NCI-H526 treated with DMSO at 0.1 percent for 48 hours (cell line): ENCODE measurements around the gene C11orf91.
A peak's percentile ranks its signal among the peaks of the same experiment; 100 is the strongest.
"Not testable (repeated sequence)": the region's sequence is repeated elsewhere in the genome, so short reads cannot be mapped to it uniquely, and the experiment has no call there.

Source experiments
- DNase-seq: peaks from one replicate; lab custom pipeline; 2025; lab: John Stamatoyannopoulos, UW

The C11orf91 gene

GRCh38 chr11:33696411-33696810 is 4.2 kb downstream of the C11orf91 start:
- no peak for DNase-seq

GRCh38 chr11:33695051-33695566 is 5.5 kb downstream of the C11orf91 start:
- DNase-seq, result no peak

GRCh38 chr11:33694346-33695050 is 6.1 kb downstream of the C11orf91 start:
- no peak for DNase-seq

- no peak for DNase-seq
These were observed 8.1 kb downstream of the C11orf91 start for GRCh38 chr11:33692541-33692940.

- no peak for DNase-seq
These were observed 8.6 kb downstream of the C11orf91 start for GRCh38 chr11:33692013-33692504.

- no peak for DNase-seq
These were observed 9.4 kb downstream of the C11orf91 start for GRCh38 chr11:33691066-33691864.

GRCh38 chr11:33690290-33691065 is 10.1 kb downstream of the C11orf91 start:
- DNase-seq, result no peak

GRCh38 chr11:33689501-33689900 is 11.1 kb downstream of the C11orf91 start:
- DNase-seq, result no peak

- no peak for DNase-seq
These were observed 11.5 kb downstream of the C11orf91 start for GRCh38 chr11:33689085-33689484.

- DNase-seq, result peak; percentile 79
These were observed 12.7 kb downstream of the C11orf91 start for GRCh38 chr11:33687733-33688479.

GRCh38 chr11:33685082-33685481 is 15.5 kb downstream of the C11orf91 start:
- DNase-seq, result no peak

GRCh38 chr11:33684003-33684706 is 16.5 kb downstream of the C11orf91 start:
- DNase-seq, result no peak

GRCh38 chr11:33682446-33682845 is 18.2 kb downstream of the C11orf91 start:
- DNase-seq, result peak; percentile 14

- DNase-seq, result no peak
These were observed 18.6 kb downstream of the C11orf91 start for GRCh38 chr11:33682019-33682418.

- DNase-seq, result not testable (repeated sequence)
These were observed 22.0 kb downstream of the C11orf91 start for GRCh38 chr11:33678616-33679015.

GRCh38 chr11:33674035-33674814 is 26.4 kb downstream of the C11orf91 start:
- DNase-seq, result no peak

GRCh38 chr11:33672273-33672672 is 28.4 kb downstream of the C11orf91 start:
- no peak for DNase-seq

- peak; percentile 81 for DNase-seq
These were observed 30.2 kb downstream of the C11orf91 start for GRCh38 chr11:33670250-33671011.

GRCh38 chr11:33669598-33670249 is 30.9 kb downstream of the C11orf91 start:
- peak; percentile 81 for DNase-seq
